B cell (primary cell): Measurements from ENCODE around the gene RRP36.

ENCODE experiments used
- EZH2 ChIP-seq: IDR thresholded peaks from 2 replicates; pipeline ENCODE4 v1.6.1; 2012; ENCODE audit warnings: borderline replicate concordance, low read depth, mild to moderate bottlenecking, moderate library complexity, low read length; ENCODE audit not compliant: insufficient read depth, poor library complexity, severe bottlenecking
- TF ChIP-seq, protein P1 (sequence below): fragments of 200-600 bp; IDR thresholded peaks from one replicate; pipeline ENCODE4 v1.8.0; 2022; ENCODE audit warnings: antibody characterized with exemption, mild to moderate bottlenecking

DNA sequence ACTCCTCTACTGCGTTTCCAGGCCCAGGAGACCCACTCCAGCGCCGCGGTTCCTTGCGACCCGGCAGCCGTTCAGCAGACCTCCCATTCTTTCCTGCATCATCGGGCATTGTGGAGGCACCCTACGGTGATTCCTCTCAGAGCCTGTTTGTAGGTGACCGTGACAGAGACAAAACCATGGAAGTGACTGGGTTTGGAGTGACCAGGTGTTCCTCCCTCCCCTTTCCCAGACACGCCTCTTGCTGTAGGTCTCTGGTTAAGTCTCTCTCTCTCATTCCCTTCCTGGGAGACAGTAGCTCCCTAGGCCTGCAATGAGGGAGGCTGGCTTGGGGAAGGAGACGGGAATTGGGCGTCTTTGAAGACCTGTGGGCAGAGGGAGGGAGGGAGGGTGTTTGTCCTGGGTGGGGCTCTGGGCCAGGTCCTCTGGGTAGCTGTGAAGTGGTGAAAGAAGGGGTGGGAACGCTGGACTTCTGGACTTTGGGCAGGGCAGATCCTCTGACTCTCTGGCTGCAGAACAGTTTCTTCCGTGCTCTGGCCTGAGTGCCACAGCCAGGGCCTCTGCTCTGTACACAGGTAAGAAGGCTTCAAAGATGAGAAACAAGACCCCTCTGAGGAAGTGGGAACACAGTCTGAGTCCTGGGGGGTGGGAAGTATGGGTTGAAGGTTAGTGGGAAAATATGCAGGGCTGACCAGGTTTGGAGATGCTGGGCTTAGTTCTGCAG is 38.8 kb downstream of the RRP36 start:
- TF ChIP-seq, protein P1, sequence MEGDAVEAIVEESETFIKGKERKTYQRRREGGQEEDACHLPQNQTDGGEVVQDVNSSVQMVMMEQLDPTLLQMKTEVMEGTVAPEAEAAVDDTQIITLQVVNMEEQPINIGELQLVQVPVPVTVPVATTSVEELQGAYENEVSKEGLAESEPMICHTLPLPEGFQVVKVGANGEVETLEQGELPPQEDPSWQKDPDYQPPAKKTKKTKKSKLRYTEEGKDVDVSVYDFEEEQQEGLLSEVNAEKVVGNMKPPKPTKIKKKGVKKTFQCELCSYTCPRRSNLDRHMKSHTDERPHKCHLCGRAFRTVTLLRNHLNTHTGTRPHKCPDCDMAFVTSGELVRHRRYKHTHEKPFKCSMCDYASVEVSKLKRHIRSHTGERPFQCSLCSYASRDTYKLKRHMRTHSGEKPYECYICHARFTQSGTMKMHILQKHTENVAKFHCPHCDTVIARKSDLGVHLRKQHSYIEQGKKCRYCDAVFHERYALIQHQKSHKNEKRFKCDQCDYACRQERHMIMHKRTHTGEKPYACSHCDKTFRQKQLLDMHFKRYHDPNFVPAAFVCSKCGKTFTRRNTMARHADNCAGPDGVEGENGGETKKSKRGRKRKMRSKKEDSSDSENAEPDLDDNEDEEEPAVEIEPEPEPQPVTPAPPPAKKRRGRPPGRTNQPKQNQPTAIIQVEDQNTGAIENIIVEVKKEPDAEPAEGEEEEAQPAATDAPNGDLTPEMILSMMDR: no peak
- TF ChIP-seq EZH2: no peak
